PC-3 (cell line): ENCODE measurements around the gene STAC3.

ENCODE experiments used
- EZH2 ChIP-seq: fragments of 300-600 bp; sonication (generic); IDR thresholded peaks from one replicate; pipeline ENCODE4 v1.6.1; 2017; ENCODE audit warnings: antibody characterized with exemption, mild to moderate bottlenecking, low read length; ENCODE audit not compliant: unreplicated experiment
- EZH2phosphoT487 ChIP-seq: fragments of 300-600 bp; sonication (generic); IDR thresholded peaks from 2 replicates; pipeline ENCODE4 v1.6.1; 2018; ENCODE audit warnings: mild to moderate bottlenecking, antibody characterized with exemption, low read length, borderline replicate concordance
- TF ChIP-seq, protein P1 (sequence below): fragments of 300-600 bp; sonication (generic); conservative IDR thresholded peaks from 2 replicates; pipeline ENCODE4 v1.5.1; 2017; ENCODE audit warnings: antibody characterized with exemption, low read depth, mild to moderate bottlenecking, low read length

DNA sequence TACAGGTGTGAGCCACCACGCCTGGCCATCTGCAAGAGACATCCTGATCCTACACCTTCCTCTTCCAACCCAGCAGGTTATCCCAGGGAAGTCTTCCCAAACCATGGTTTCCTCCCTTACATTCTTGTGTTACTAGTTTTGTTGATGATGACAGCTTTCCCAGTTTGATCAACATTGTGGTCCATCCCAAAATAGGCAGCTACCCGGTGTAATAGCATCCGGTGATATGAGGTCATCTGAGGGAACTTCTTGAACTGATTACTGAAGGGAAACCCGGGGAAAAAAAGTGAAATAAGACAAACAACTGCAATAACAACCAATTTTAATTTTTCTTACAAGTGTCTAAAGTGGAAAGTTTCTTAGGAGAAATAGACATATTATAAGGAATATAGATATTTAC, 45.3 kb upstream of the STAC3 start:
- TF ChIP-seq, protein P1, sequence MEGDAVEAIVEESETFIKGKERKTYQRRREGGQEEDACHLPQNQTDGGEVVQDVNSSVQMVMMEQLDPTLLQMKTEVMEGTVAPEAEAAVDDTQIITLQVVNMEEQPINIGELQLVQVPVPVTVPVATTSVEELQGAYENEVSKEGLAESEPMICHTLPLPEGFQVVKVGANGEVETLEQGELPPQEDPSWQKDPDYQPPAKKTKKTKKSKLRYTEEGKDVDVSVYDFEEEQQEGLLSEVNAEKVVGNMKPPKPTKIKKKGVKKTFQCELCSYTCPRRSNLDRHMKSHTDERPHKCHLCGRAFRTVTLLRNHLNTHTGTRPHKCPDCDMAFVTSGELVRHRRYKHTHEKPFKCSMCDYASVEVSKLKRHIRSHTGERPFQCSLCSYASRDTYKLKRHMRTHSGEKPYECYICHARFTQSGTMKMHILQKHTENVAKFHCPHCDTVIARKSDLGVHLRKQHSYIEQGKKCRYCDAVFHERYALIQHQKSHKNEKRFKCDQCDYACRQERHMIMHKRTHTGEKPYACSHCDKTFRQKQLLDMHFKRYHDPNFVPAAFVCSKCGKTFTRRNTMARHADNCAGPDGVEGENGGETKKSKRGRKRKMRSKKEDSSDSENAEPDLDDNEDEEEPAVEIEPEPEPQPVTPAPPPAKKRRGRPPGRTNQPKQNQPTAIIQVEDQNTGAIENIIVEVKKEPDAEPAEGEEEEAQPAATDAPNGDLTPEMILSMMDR: no peak
- no peak for TF ChIP-seq EZH2
- no peak for TF ChIP-seq EZH2phosphoT487
